GM19035 (cell line): ENCODE measurements around the gene SLC43A1.
A peak's percentile ranks its signal among the peaks of the same experiment; 100 is the strongest.
"Not testable (repeated sequence)": the region's sequence is repeated elsewhere in the genome, so short reads cannot be mapped to it uniquely, and the experiment has no call there.

Experiments
- ATAC-seq: cut with Tn5 transposase; IDR thresholded peaks from one replicate; pipeline ENCODE4 v1.9.1; 2021; ENCODE audit not compliant: unreplicated experiment

The SLC43A1 gene

GRCh38 chr11:57461841-57462489 lies 53.5 kb downstream of the SLC43A1 start:
- no peak for ATAC-seq

GRCh38 chr11:57460758-57461749 lies 54.4 kb downstream of the SLC43A1 start:
- no peak for ATAC-seq

GRCh38 chr11:57460022-57460757 lies 55.3 kb downstream of the SLC43A1 start, which contains the start of gene RTN4RL2:
RTN4RL2 (plus strand) TSS chr11:57460528; CDS start chr11:57460866, 338 bp downstream.
- ATAC-seq = no peak

GRCh38 chr11:57459164-57460021 lies 56.1 kb downstream of the SLC43A1 start:
- ATAC-seq = no peak

GRCh38 chr11:57458410-57459163 lies 56.9 kb downstream of the SLC43A1 start:
- ATAC-seq = no peak

GRCh38 chr11:57458060-57458409 lies 57.5 kb downstream of the SLC43A1 start:
- no peak for ATAC-seq

GRCh38 chr11:57457643-57458023 lies 57.9 kb downstream of the SLC43A1 start:
- ATAC-seq = peak; percentile 22

GRCh38 chr11:57456960-57457642 lies 58.4 kb downstream of the SLC43A1 start:
- ATAC-seq = peak; percentile 75

GRCh38 chr11:57453543-57454177 lies 61.8 kb downstream of the SLC43A1 start:
- ATAC-seq = no peak

GRCh38 chr11:57446055-57446454 lies 69.4 kb downstream of the SLC43A1 start:
- no peak for ATAC-seq

- not testable (repeated sequence) for ATAC-seq
Observed at GRCh38 chr11:57445122-57445394, 70.4 kb downstream of the SLC43A1 start.

- ATAC-seq = no peak
Observed at GRCh38 chr11:57444362-57445121, 71.0 kb downstream of the SLC43A1 start.

- no peak for ATAC-seq
Observed at GRCh38 chr11:57440744-57441414, 74.6 kb downstream of the SLC43A1 start.

GRCh38 chr11:57439786-57440185 lies 75.7 kb downstream of the SLC43A1 start:
- no peak for ATAC-seq

GRCh38 chr11:57438345-57439285 lies 76.9 kb downstream of the SLC43A1 start:
- no peak for ATAC-seq

GRCh38 chr11:57436031-57436430 lies 79.5 kb downstream of the SLC43A1 start:
- no peak for ATAC-seq
